ENCODE results near the gene ST8SIA5. TPM values are rescaled to one million over a fixed set of nuclear protein-coding genes. Genes with fewer than 3 reads are reported as not detected.

ST8SIA5 gene
- total RNA-seq, 1 experiment from 2014 or later = 0.54 TPM

DNA sequence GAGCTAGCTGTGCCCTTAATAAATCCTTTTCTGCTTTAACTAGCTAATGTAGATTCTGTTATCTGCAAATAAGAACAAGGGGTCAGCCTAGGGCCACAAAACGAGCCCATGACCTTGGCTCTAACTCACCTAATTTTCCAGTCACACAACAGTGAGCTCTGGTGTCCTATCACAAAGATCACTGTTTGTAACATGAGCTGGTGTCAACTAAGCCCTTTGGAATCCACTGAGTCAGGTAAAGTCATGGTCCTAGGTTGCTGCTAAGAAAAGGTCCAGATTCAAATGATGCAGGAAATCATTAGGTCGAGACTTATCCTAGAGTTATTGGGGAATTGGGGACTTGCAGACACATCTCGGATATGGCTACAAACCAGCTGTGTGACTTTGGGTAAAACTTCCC lies 49.9 kb downstream of the ST8SIA5 start:
- TF ChIP-seq, protein P1, sequence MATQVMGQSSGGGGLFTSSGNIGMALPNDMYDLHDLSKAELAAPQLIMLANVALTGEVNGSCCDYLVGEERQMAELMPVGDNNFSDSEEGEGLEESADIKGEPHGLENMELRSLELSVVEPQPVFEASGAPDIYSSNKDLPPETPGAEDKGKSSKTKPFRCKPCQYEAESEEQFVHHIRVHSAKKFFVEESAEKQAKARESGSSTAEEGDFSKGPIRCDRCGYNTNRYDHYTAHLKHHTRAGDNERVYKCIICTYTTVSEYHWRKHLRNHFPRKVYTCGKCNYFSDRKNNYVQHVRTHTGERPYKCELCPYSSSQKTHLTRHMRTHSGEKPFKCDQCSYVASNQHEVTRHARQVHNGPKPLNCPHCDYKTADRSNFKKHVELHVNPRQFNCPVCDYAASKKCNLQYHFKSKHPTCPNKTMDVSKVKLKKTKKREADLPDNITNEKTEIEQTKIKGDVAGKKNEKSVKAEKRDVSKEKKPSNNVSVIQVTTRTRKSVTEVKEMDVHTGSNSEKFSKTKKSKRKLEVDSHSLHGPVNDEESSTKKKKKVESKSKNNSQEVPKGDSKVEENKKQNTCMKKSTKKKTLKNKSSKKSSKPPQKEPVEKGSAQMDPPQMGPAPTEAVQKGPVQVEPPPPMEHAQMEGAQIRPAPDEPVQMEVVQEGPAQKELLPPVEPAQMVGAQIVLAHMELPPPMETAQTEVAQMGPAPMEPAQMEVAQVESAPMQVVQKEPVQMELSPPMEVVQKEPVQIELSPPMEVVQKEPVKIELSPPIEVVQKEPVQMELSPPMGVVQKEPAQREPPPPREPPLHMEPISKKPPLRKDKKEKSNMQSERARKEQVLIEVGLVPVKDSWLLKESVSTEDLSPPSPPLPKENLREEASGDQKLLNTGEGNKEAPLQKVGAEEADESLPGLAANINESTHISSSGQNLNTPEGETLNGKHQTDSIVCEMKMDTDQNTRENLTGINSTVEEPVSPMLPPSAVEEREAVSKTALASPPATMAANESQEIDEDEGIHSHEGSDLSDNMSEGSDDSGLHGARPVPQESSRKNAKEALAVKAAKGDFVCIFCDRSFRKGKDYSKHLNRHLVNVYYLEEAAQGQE (IDR thresholded peaks at IDR 0.05; ENCODE audit: low read depth) = no peak
- TF ChIP-seq POLR2A (IDR thresholded peaks at IDR 0.05; ENCODE audit: borderline replicate concordance, extremely low read depth, insufficient read depth, insufficient read length) = no peak
- TF ChIP-seq, protein P2, sequence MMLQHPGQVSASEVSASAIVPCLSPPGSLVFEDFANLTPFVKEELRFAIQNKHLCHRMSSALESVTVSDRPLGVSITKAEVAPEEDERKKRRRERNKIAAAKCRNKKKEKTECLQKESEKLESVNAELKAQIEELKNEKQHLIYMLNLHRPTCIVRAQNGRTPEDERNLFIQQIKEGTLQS (IDR thresholded peaks at IDR 0.05) = no peak
- TF ChIP-seq SRF (IDR thresholded peaks at IDR 0.05; ENCODE audit: low read depth) = no peak
- TF ChIP-seq RAD21 (IDR thresholded peaks at IDR 0.05; ENCODE audit: low read depth) = 0 out of 2 replicates have a peak, but pooled peaks have one; percentile 10
- TF ChIP-seq SP1 (IDR thresholded peaks at IDR 0.05; ENCODE audit: low read depth) = peak; percentile 46; the same call in 1 of the 2 replicates
- peak; percentile 65 for TF ChIP-seq FOSL1 (IDR thresholded peaks at IDR 0.05; ENCODE audit: low read depth)
- TF ChIP-seq EZH2phosphoT487 (IDR thresholded peaks at IDR 0.05; ENCODE audit: borderline replicate concordance) = no peak
- TF ChIP-seq, protein P3, sequence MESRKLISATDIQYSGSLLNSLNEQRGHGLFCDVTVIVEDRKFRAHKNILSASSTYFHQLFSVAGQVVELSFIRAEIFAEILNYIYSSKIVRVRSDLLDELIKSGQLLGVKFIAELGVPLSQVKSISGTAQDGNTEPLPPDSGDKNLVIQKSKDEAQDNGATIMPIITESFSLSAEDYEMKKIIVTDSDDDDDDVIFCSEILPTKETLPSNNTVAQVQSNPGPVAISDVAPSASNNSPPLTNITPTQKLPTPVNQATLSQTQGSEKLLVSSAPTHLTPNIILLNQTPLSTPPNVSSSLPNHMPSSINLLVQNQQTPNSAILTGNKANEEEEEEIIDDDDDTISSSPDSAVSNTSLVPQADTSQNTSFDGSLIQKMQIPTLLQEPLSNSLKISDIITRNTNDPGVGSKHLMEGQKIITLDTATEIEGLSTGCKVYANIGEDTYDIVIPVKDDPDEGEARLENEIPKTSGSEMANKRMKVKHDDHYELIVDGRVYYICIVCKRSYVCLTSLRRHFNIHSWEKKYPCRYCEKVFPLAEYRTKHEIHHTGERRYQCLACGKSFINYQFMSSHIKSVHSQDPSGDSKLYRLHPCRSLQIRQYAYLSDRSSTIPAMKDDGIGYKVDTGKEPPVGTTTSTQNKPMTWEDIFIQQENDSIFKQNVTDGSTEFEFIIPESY (IDR thresholded peaks at IDR 0.05; ENCODE audit: extremely low read depth, insufficient replicate concordance, low read length) = no peak
- peak; percentile 56 for TF ChIP-seq JUND (IDR thresholded peaks at IDR 0.05)
- TF ChIP-seq SIN3A (IDR thresholded peaks at IDR 0.05; ENCODE audit: low read depth) = no peak
- TF ChIP-seq YY1 (IDR thresholded peaks at IDR 0.05; ENCODE audit: extremely low read depth, insufficient replicate concordance, low read depth, low read length) = no peak
- TF ChIP-seq, protein P4, sequence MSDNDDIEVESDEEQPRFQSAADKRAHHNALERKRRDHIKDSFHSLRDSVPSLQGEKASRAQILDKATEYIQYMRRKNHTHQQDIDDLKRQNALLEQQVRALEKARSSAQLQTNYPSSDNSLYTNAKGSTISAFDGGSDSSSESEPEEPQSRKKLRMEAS (IDR thresholded peaks at IDR 0.05) = no peak
- Histone ChIP-seq H4K20me1 (ENCODE audit: insufficient read depth) (no peaks in the 10 kb centered on the region), H3K9me2 (ENCODE audit: insufficient read depth) (no peaks in the 10 kb centered on the region), H3K27me3 (ENCODE audit: insufficient read depth, low read length) (no peaks in the 10 kb centered on the region), H3K4me3 (replicated peaks in 1 of 2; ENCODE audit: low read depth in 1 of 2, low read length in 2 of 2) (peak overlapping the region in 1 of 2 experiments; percentile 11; a peak in 2 of 4 replicates), H3K9ac (ENCODE audit: low read length) (0 out of 2 replicates have a peak overlapping the region, but pooled peaks have one; percentile 7), H2AFZ (ENCODE audit: low read depth, low read length, poor library complexity, severe bottlenecking) (peak overlapping the region; percentile 50), H3K4me2 (ENCODE audit: low read length) (peak overlapping the region; percentile 72), H3K9me3 (ENCODE audit: control insufficient read depth in 1 of 2, insufficient read depth in 1 of 2, low read depth in 1 of 2, low read length in 2 of 2) (no peaks in the 10 kb centered on the region), H3K36me3 (ENCODE audit: control insufficient read depth in 1 of 2, insufficient read depth in 2 of 2, low read length in 2 of 2) (no peaks in the 10 kb centered on the region), H3K4me1 (ENCODE audit: control insufficient read depth in 1 of 2, insufficient read depth in 2 of 2, low read length in 2 of 2) (peaks cover 12 to 23% of the 10 kb centered on the region in 2 experiments), H3K79me2 (ENCODE audit: insufficient read depth, low read length) (no peaks in the 10 kb centered on the region), H3K27ac (ENCODE audit: low read depth, low read length) (no peak overlapping the region)
- BruUV-seq (replicated peaks) = no TSS peak
- ATAC-seq (peak; percentile 89), DNase-seq (ENCODE audit: low read depth, low spot score) (no peak)
- CTCF ChIA-PET = no interaction called here
- POLR2A ChIA-PET = interaction anchor here (0.8 kb wide), 1 partner anchor 12 kb away, joined by 3 read pairs; no protein-coding TSS in a partner anchor
- intact Hi-C loops (cut with micrococcal nuclease) = no loop called here
- RAD21 ChIA-PET (ENCODE audit: low non-redundant PET in 1 of 2, low total read pairs in 2 of 2, uncharacterized antibody in 2 of 2, unreplicated experiment in 2 of 2) = no interaction called here

Measured in HCT116 (cell line).